Fibroblast of peridontal ligament (primary cell): ENCODE measurements around the gene CKM.
A peak's percentile ranks its signal among the peaks of the same experiment; 100 is the strongest.
"Not testable (repeated sequence)": the region's sequence is repeated elsewhere in the genome, so short reads cannot be mapped to it uniquely, and the experiment has no call there.

Source experiments
- DNase-seq: peaks from one replicate; pipeline ENCODE4 v3.0.0-alpha.2; 2010; ENCODE audit errors: extremely low read depth

CKM gene

GRCh38 chr19:45320997-45321775 lies 1.5 kb downstream of the CKM start:
- DNase-seq = no peak

- DNase-seq = no peak
Observed at GRCh38 chr19:45315304-45315703, 7.4 kb downstream of the CKM start.

- DNase-seq = no peak
Observed at GRCh38 chr19:45314708-45315245, 7.9 kb downstream of the CKM start.

GRCh38 chr19:45312285-45312684 lies 10.4 kb downstream of the CKM start:
- DNase-seq = not testable (repeated sequence)

GRCh38 chr19:45311621-45312020 lies 11.1 kb downstream of the CKM start:
- DNase-seq = no peak

- not testable (repeated sequence) for DNase-seq
Observed at GRCh38 chr19:45309322-45309721, 13.4 kb downstream of the CKM start.

- DNase-seq = no peak
Observed at GRCh38 chr19:45307361-45307760, 15.3 kb downstream of the CKM start.

GRCh38 chr19:45306518-45307027 lies 16.1 kb downstream of the CKM start:
- DNase-seq = no peak

- DNase-seq = peak; percentile 22
Observed at GRCh38 chr19:45306040-45306439, 16.6 kb downstream of the CKM start.

GRCh38 chr19:45305421-45305820 lies 17.3 kb downstream of the CKM start:
- peak; percentile 25 for DNase-seq

GRCh38 chr19:45305007-45305406 lies 17.7 kb downstream of the CKM start:
- no peak for DNase-seq

- no peak for DNase-seq
Observed at GRCh38 chr19:45304141-45304926, 18.3 kb downstream of the CKM start.

- DNase-seq = no peak
Observed at GRCh38 chr19:45303269-45304060, 19.2 kb downstream of the CKM start.

GRCh38 chr19:45302416-45302815 lies 20.3 kb downstream of the CKM start:
- DNase-seq = no peak

GRCh38 chr19:45299719-45300118 lies 23.0 kb downstream of the CKM start:
- no peak for DNase-seq

- DNase-seq = no peak
Observed at GRCh38 chr19:45298264-45298663, 24.4 kb downstream of the CKM start.

- no peak for DNase-seq
Observed at GRCh38 chr19:45297674-45298073, 25.0 kb downstream of the CKM start.

GRCh38 chr19:45296355-45296754 lies 26.3 kb downstream of the CKM start:
- no peak for DNase-seq

GRCh38 chr19:45295873-45296272 lies 26.8 kb downstream of the CKM start:
- no peak for DNase-seq

- DNase-seq = peak; percentile 25
Observed at GRCh38 chr19:45294291-45295029, 28.2 kb downstream of the CKM start.

- no peak for DNase-seq
Observed at GRCh38 chr19:45293682-45294081, 29.0 kb downstream of the CKM start.
